ENCODE results near the gene OR6F1. TPM values are rescaled to one million over a fixed set of nuclear protein-coding genes. Genes with fewer than 3 reads are reported as not detected.
"Not testable (repeated sequence)": the region's sequence is repeated elsewhere in the genome, so short reads cannot be mapped to it uniquely, and the experiment has no call there.

Gene OR6F1
- total RNA-seq, 5 donors from 2014 or later (not counting 1 experiment from before 2014, with no cell fraction given) = not detected

- H3K4me3 ChIP-seq (ENCODE audit: control insufficient read depth in 1 of 2, extremely low read depth in 1 of 2, low read length in 1 of 2); H3K9me3 ChIP-seq; H3K27me3 Mint-ChIP-seq; DNase-seq; H3K4me3 Mint-ChIP-seq; ATAC-seq (replicated peaks in 1 of 4); H3K4me1 Mint-ChIP-seq; H3K4me1 ChIP-seq (ENCODE audit: control insufficient read depth in 1 of 2, extremely low read depth in 1 of 2, insufficient read depth in 2 of 2, low read length in 2 of 2); H3K27ac ChIP-seq (ENCODE audit: low read length); H3K36me3 ChIP-seq (ENCODE audit: control insufficient read depth in 2 of 2, extremely low read depth in 1 of 2, insufficient read depth in 1 of 2, low read length in 1 of 2); POLR2A ChIA-PET; CTCF ChIA-PET; H3K27ac Mint-ChIP-seq; H3K9me3 Mint-ChIP-seq; H3K36me3 Mint-ChIP-seq; H3K27me3 ChIP-seq (replicated peaks in 1 of 2; ENCODE audit: control insufficient read depth in 2 of 2, extremely low read depth in 1 of 2, insufficient read depth in 2 of 2, low read length in 1 of 2): not testable (repeated sequence)
- no CpG with 5 or more reads among the region's 3 CpGs for WGBS (ENCODE audit: insufficient coverage)
Measured at GRCh38 chr1:247742215-247742760, 25.8 kb upstream of the OR6F1 start.

- no peaks in the 10 kb centered on the region for H3K4me1 ChIP-seq (ENCODE audit: control insufficient read depth in 1 of 2, extremely low read depth in 1 of 2, insufficient read depth in 2 of 2, low read length in 2 of 2)
- no peak for ATAC-seq (replicated peaks in 1 of 4)
- no peak overlapping the region for H3K27ac ChIP-seq (ENCODE audit: low read length)
- Mint-ChIP-seq H3K4me1 (no peaks in the 10 kb centered on the region), H3K27ac (no peak overlapping the region), H3K4me3 (no peak overlapping the region), H3K27me3 (no peaks in the 10 kb centered on the region), H3K9me3 (peaks cover 0 to 2% (median 0%) of the 10 kb centered on the region in 3 donors), H3K36me3 (no peaks in the 10 kb centered on the region)
- WGBS (ENCODE audit: insufficient coverage) = no CpG with 5 or more reads among the region's 5 CpGs
- H3K27me3 ChIP-seq (replicated peaks in 1 of 2; ENCODE audit: control insufficient read depth in 2 of 2, extremely low read depth in 1 of 2, insufficient read depth in 2 of 2, low read length in 1 of 2) = no peaks in the 10 kb centered on the region
- H3K36me3 ChIP-seq (ENCODE audit: control insufficient read depth in 2 of 2, extremely low read depth in 1 of 2, insufficient read depth in 1 of 2, low read length in 1 of 2) = no peaks in the 10 kb centered on the region
- H3K4me3 ChIP-seq (ENCODE audit: control insufficient read depth in 1 of 2, extremely low read depth in 1 of 2, low read length in 1 of 2) = no peak overlapping the region
- no peak for DNase-seq
- H3K9me3 ChIP-seq = no peaks in the 10 kb centered on the region
- ChIA-PET POLR2A (no interaction called here), CTCF (no interaction called here)
Measured at GRCh38 chr1:247741756-247742155, 25.3 kb upstream of the OR6F1 start.

DNA sequence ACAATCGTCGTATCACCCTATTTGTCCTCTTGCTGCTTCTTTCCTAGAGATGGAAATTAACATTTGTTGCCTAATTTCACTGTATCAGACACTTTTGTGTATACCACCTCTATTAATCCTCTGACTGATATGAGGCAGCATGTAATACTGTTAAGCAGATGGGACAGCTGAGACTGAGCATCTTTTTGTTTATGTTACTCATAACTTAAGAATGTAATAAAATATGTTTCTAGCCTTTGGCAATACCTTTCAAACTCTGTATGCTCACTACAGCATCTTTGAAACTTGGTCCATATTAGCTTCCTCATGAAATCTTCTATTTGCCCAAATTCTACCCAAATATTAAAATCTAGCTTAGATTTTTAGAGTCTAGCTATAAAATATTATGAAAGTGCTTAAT is 24.3 kb upstream of the OR6F1 start:
- H3K27ac Mint-ChIP-seq = no peak overlapping the region
- no peak overlapping the region for H3K4me3 Mint-ChIP-seq
- POLR2A ChIA-PET = no interaction called here
- WGBS (ENCODE audit: insufficient coverage) = no CpG with 5 or more reads among the region's 2 CpGs
- ATAC-seq (replicated peaks in 1 of 4) = no peak
- Histone ChIP-seq H3K4me1 (ENCODE audit: control insufficient read depth in 1 of 2, extremely low read depth in 1 of 2, insufficient read depth in 2 of 2, low read length in 2 of 2) (no peaks in the 10 kb centered on the region), H3K36me3 (ENCODE audit: control insufficient read depth in 2 of 2, extremely low read depth in 1 of 2, insufficient read depth in 1 of 2, low read length in 1 of 2) (no peaks in the 10 kb centered on the region), H3K27me3 (replicated peaks in 1 of 2; ENCODE audit: control insufficient read depth in 2 of 2, extremely low read depth in 1 of 2, insufficient read depth in 2 of 2, low read length in 1 of 2) (no peaks in the 10 kb centered on the region), H3K4me3 (ENCODE audit: control insufficient read depth in 1 of 2, extremely low read depth in 1 of 2, low read length in 1 of 2) (no peak overlapping the region), H3K27ac (ENCODE audit: low read length) (no peak overlapping the region), H3K9me3 (no peaks in the 10 kb centered on the region)
- H3K9me3 Mint-ChIP-seq = peaks cover 0 to 2% (median 0%) of the 10 kb centered on the region in 3 donors
- no peaks in the 10 kb centered on the region for H3K4me1 Mint-ChIP-seq
- H3K27me3 Mint-ChIP-seq = peaks cover 0 to 5% of the 10 kb centered on the region in 2 donors
- CTCF ChIA-PET = no interaction called here
- no peaks in the 10 kb centered on the region for H3K36me3 Mint-ChIP-seq
- DNase-seq = no peak

- no peaks in the 10 kb centered on the region for H3K9me3 ChIP-seq
- no peaks in the 10 kb centered on the region for H3K4me1 ChIP-seq (ENCODE audit: control insufficient read depth in 1 of 2, extremely low read depth in 1 of 2, insufficient read depth in 2 of 2, low read length in 2 of 2)
- no peak within 1 kb of the TSS for H3K27ac Mint-ChIP-seq
- H3K27me3 Mint-ChIP-seq = peaks cover 0 to 8% of the 10 kb centered on the region in 2 donors
- ATAC-seq (replicated peaks in 1 of 4) (no peak), DNase-seq (no peak)
- no peak within 1 kb of the TSS for H3K27ac ChIP-seq (ENCODE audit: low read length)
- H3K4me3 ChIP-seq (ENCODE audit: control insufficient read depth in 1 of 2, extremely low read depth in 1 of 2, low read length in 1 of 2) = no peak within 1 kb of the TSS
- H3K27me3 ChIP-seq (replicated peaks in 1 of 2; ENCODE audit: control insufficient read depth in 2 of 2, extremely low read depth in 1 of 2, insufficient read depth in 2 of 2, low read length in 1 of 2) = no peaks in the 10 kb centered on the region
- no peaks in the 10 kb centered on the region for H3K36me3 ChIP-seq (ENCODE audit: control insufficient read depth in 2 of 2, extremely low read depth in 1 of 2, insufficient read depth in 1 of 2, low read length in 1 of 2)
- no peaks in the 10 kb centered on the region for H3K4me1 Mint-ChIP-seq
- ChIA-PET CTCF (no interaction called here), POLR2A (no interaction called here)
- no peaks in the 10 kb centered on the region for H3K36me3 Mint-ChIP-seq
- H3K9me3 Mint-ChIP-seq = peaks cover 0 to 2% (median 0%) of the 10 kb centered on the region in 3 donors
- H3K4me3 Mint-ChIP-seq = no peak within 1 kb of the TSS
- no CpG with 5 or more reads among the region's 1 CpG for WGBS (ENCODE audit: insufficient coverage)
Measured at GRCh38 chr1:247738315-247738714, 21.9 kb upstream of the OR6F1 start, which contains the start of gene OR14K1. Gene OR14K1 (plus strand): TSS chr1:247738615. CDS start chr1:247738615, 0 bp downstream.

DNA sequence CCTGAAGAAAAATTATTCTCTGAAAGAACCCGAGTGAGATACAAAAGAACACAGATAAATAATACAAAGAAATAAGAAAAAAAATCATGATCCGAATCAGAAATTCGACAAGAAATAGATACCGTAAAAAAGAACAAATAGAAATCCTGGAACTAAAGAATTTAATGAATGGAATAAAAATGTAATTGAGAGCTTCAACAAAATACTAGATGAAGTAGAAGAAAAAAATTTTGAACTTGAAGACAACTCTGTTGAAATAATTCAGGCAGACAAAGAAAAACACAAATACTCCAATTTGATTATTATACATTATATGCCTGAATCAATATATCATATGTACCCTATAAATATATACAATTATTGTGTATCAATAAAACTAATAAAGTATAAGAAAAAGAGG is 4.8 kb upstream of the OR6F1 start:
- H3K27me3 ChIP-seq (replicated peaks in 1 of 2; ENCODE audit: control insufficient read depth in 2 of 2, extremely low read depth in 1 of 2, insufficient read depth in 2 of 2, low read length in 1 of 2) = no peaks in the 10 kb centered on the region
- POLR2A ChIA-PET = no interaction called here
- no peaks in the 10 kb centered on the region for H3K4me1 Mint-ChIP-seq
- no peaks in the 10 kb centered on the region for H3K27me3 Mint-ChIP-seq
- H3K27ac Mint-ChIP-seq = no peak overlapping the region
- no peak overlapping the region for H3K4me3 Mint-ChIP-seq
- no peaks in the 10 kb centered on the region for H3K9me3 ChIP-seq
- no peak overlapping the region for H3K4me3 ChIP-seq (ENCODE audit: control insufficient read depth in 1 of 2, extremely low read depth in 1 of 2, low read length in 1 of 2)
- CTCF ChIA-PET = no interaction called here
- DNase-seq = no peak
- H3K9me3 Mint-ChIP-seq = peaks cover 15 to 17% (median 16%) of the 10 kb centered on the region in 3 donors
- no peaks in the 10 kb centered on the region for H3K36me3 Mint-ChIP-seq
- no peak for ATAC-seq (replicated peaks in 1 of 4)
- no peak overlapping the region for H3K27ac ChIP-seq (ENCODE audit: low read length)
- no peaks in the 10 kb centered on the region for H3K4me1 ChIP-seq (ENCODE audit: control insufficient read depth in 1 of 2, extremely low read depth in 1 of 2, insufficient read depth in 2 of 2, low read length in 2 of 2)
- no CpG with 5 or more reads among the region's 4 CpGs for WGBS (ENCODE audit: insufficient coverage)
- no peaks in the 10 kb centered on the region for H3K36me3 ChIP-seq (ENCODE audit: control insufficient read depth in 2 of 2, extremely low read depth in 1 of 2, insufficient read depth in 1 of 2, low read length in 1 of 2)

- no peaks in the 10 kb centered on the region for H3K4me1 Mint-ChIP-seq
- no peaks in the 10 kb centered on the region for H3K4me1 ChIP-seq (ENCODE audit: control insufficient read depth in 1 of 2, extremely low read depth in 1 of 2, insufficient read depth in 2 of 2, low read length in 2 of 2)
- H3K9me3 ChIP-seq = no peaks in the 10 kb centered on the region
- H3K4me3 Mint-ChIP-seq = no peak overlapping the region
- H3K27ac Mint-ChIP-seq = no peak overlapping the region
- H3K4me3 ChIP-seq (ENCODE audit: control insufficient read depth in 1 of 2, extremely low read depth in 1 of 2, low read length in 1 of 2) = no peak overlapping the region
- H3K36me3 Mint-ChIP-seq = no peaks in the 10 kb centered on the region
- peaks cover 0 to 6% of the 10 kb centered on the region in 2 donors for H3K27me3 Mint-ChIP-seq
- peaks cover 0 to 4% (median 0%) of the 10 kb centered on the region in 3 donors for H3K9me3 Mint-ChIP-seq
- H3K27ac ChIP-seq (ENCODE audit: low read length) = no peak overlapping the region
- POLR2A ChIA-PET = no interaction called here
- CTCF ChIA-PET = no interaction called here
- H3K36me3 ChIP-seq (ENCODE audit: control insufficient read depth in 2 of 2, extremely low read depth in 1 of 2, insufficient read depth in 1 of 2, low read length in 1 of 2) = no peaks in the 10 kb centered on the region
- H3K27me3 ChIP-seq (replicated peaks in 1 of 2; ENCODE audit: control insufficient read depth in 2 of 2, extremely low read depth in 1 of 2, insufficient read depth in 2 of 2, low read length in 1 of 2) = no peaks in the 10 kb centered on the region
- 99% methylated on average over 7 of the region's 7 CpGs for WGBS (ENCODE audit: insufficient coverage)
- ATAC-seq (replicated peaks in 1 of 4) = no peak
- no peak for DNase-seq
Measured at GRCh38 chr1:247713753-247714152, 2.7 kb downstream of the OR6F1 start.

DNA sequence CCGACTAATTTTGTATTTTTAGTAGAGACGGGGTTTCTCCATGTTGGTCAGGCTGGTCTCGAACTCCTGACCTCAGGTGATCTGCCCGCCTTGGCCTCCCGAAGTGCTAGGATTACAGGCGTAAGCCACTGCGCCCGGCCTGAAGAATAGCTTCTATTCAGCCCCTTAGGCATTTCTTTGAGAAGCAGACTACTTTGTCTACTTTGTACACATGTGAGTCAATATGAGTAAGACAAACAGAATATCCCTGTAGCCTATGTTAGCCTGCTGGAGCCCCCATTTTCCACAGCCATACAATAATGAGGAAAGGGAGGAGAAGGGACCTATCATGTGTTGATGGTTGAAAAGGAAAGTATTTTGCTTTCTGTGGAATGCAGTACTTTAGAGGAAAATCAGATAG is 5.8 kb downstream of the OR6F1 start:
- H3K4me1 ChIP-seq (ENCODE audit: control insufficient read depth in 1 of 2, extremely low read depth in 1 of 2, insufficient read depth in 2 of 2, low read length in 2 of 2); CTCF ChIA-PET; H3K4me3 ChIP-seq (ENCODE audit: control insufficient read depth in 1 of 2, extremely low read depth in 1 of 2, low read length in 1 of 2); H3K9me3 ChIP-seq; H3K27ac Mint-ChIP-seq; H3K4me3 Mint-ChIP-seq; H3K9me3 Mint-ChIP-seq; H3K27ac ChIP-seq (ENCODE audit: low read length); H3K36me3 ChIP-seq (ENCODE audit: control insufficient read depth in 2 of 2, extremely low read depth in 1 of 2, insufficient read depth in 1 of 2, low read length in 1 of 2); H3K4me1 Mint-ChIP-seq; H3K27me3 Mint-ChIP-seq; H3K27me3 ChIP-seq (replicated peaks in 1 of 2; ENCODE audit: control insufficient read depth in 2 of 2, extremely low read depth in 1 of 2, insufficient read depth in 2 of 2, low read length in 1 of 2); DNase-seq; H3K36me3 Mint-ChIP-seq; ATAC-seq (replicated peaks in 1 of 4); POLR2A ChIA-PET: not testable (repeated sequence)
- 100% methylated on average over 1 of the region's 8 CpGs for WGBS (ENCODE audit: insufficient coverage)

All from T-cell (primary cell).